Right lung (tissue), 5 donors: ENCODE data around the gene DYNAP. TPM values are rescaled to one million over a fixed set of nuclear protein-coding genes. Genes with fewer than 3 reads are reported as not detected.

Source experiments
- DNase-seq, 2 donors: peaks; one replicate each; pipeline ENCODE4 v3.0.0-alpha.2; 2013
- polyA plus RNA-seq, 5 donors: library from polyadenylated mRNA; unstranded; fragments of 120-200 nt; gene quantifications; one replicate each; pipeline versions ENCODE4 v1.2.1 to v1.2.3, GENCODE V29; 2013; ENCODE audit warnings: inconsistent platforms in 1 of 5, low replicate concordance in 1 of 5; ENCODE audit not compliant: insufficient read length in 5 of 5, insufficient read depth in 1 of 5

Gene DYNAP
- polyA plus RNA-seq, 5 donors, result 0.18 TPM; not detected in 4

DNA sequence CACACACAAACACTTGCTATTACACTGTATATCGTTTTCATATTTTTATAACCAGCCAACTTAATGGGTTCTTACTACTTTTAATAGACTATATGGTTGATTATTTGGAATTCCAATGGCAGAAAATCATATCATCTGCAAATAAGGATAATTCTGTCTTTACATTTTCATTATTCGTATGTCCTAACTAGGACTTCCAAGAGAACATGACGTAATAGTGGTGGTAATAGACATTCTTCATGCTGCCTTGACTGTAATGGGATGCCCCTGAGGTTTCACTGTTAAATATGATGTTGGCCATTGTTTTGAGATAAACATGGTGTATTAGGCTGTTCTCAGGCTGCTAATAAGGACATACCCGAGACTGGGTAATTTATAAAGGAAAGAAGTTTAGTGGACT lies 45.2 kb downstream of the DYNAP start:
- no peak for DNase-seq

DNA sequence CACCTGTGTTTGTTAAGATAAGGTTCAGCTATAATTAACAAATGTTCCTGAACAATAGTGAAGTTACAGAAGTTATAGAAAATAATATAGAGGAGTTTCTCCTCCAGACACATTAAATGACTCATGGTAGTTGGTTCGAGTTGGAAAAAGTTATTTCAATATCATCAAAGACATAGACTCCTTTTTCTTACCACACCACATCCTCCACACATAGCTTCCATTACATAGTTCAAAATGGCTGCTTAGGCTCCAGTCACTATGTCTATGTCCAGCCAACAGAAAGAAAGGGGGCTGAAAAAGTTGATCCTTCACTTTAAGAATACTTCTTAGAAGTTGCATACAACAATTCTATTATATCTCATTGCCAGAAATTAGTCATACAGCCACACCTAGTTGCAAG lies 50.7 kb downstream of the DYNAP start:
- no peak for DNase-seq

DNA sequence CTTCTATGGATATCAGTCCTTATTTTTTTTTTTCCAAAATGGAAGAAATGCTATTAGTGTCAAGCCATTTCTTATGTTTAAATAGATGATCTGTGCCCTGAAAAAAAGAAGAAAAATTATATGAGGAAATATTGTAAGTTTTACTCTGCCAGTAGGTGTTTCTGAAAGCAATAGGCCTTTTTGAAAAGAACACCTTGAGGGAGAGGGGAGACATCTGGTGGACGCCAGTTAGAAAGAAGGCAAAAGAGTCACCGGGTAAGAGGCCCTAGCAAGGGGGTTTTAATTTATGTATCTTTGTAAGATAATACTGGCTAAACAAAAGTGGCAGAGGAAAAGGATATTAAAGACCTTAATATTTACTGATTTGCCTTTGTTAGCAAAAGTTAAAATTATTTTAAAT lies 56.1 kb downstream of the DYNAP start:
- DNase-seq, result no peak

Other genes starting within 250 kb of the DYNAP start
- gene STARD6, start 233.4 kb upstream of the DYNAP start, polyA plus RNA-seq, result under 1 TPM in 2 of 5 donors, not detected in 3; 0.15 to 0.23 TPM
- gene C18orf54, start 233.3 kb upstream of the DYNAP start, polyA plus RNA-seq, result 10 to 100 TPM; 10.0 to 18.4 (median 14.4) TPM
- gene RAB27B, start 237.2 kb downstream of the DYNAP start, polyA plus RNA-seq, result 10 to 100 TPM in 2 of 5 donors, 1 to 10 TPM in 3; 4.9 to 12.0 (median 9.3) TPM